ENCODE data around the gene PITX1. TPM values are rescaled to one million over a fixed set of nuclear protein-coding genes. Genes with fewer than 3 reads are reported as not detected.
A peak's percentile ranks its signal among the peaks of the same experiment; 100 is the strongest.

The PITX1 gene
- total and polyA plus RNA-seq, 2 donors (not counting 1 experiment from before 2014, with no cell fraction given), result 1.7 to 3.1 TPM

GRCh38 chr5:135027697-135028615, 6.1 kb downstream of the PITX1 start:
- H3K9me3 ChIP-seq (ENCODE audit: control insufficient read depth, insufficient read depth, low read depth, low read length), result no peaks in the 10 kb centered on the region
- no peak overlapping the region for H3K9ac ChIP-seq (ENCODE audit: insufficient read depth, low read length)
- H3K27ac ChIP-seq (ENCODE audit: insufficient read depth, low read length), result no peak overlapping the region
- H3K27me3 ChIP-seq (ENCODE audit: control insufficient read depth, insufficient read depth, low read length), result peaks cover 39% of the 10 kb centered on the region
- H3K4me2 ChIP-seq (ENCODE audit: extremely low read depth, insufficient read depth, low read length), result no peak overlapping the region
- peak; percentile 74 for TF ChIP-seq EZH2 (IDR thresholded peaks at IDR 0.05; ENCODE audit: low read length, missing control alignments)
- no peak for TF ChIP-seq CTCF (conservative IDR thresholded peaks at IDR 0.05 in 1 of 2, IDR thresholded peaks at IDR 0.05 in 1 of 2; ENCODE audit: low read depth in 1 of 2, low read length in 2 of 2)
- H4K20me1 ChIP-seq (ENCODE audit: control insufficient read depth, extremely low read depth, insufficient read depth, low read length), result no peaks in the 10 kb centered on the region
- no peaks in the 10 kb centered on the region for H3K79me2 ChIP-seq (ENCODE audit: control insufficient read depth, insufficient read depth, low read length)
- H2AFZ ChIP-seq (ENCODE audit: low read length), result no peak overlapping the region
- H3K4me1 ChIP-seq (ENCODE audit: control insufficient read depth, extremely low read depth, insufficient read depth, low read length), result no peaks in the 10 kb centered on the region
- no peak for DNase-seq (ENCODE audit: low read depth in 2 of 2)
- no peak overlapping the region for H3K4me3 ChIP-seq (replicated peaks in 1 of 4; ENCODE audit: control extremely low read depth in 1 of 4, insufficient read depth in 1 of 4, low read depth in 3 of 4, low read length in 4 of 4)
- H3K36me3 ChIP-seq (ENCODE audit: control insufficient read depth, insufficient read depth, low read length), result no peaks in the 10 kb centered on the region

DNA sequence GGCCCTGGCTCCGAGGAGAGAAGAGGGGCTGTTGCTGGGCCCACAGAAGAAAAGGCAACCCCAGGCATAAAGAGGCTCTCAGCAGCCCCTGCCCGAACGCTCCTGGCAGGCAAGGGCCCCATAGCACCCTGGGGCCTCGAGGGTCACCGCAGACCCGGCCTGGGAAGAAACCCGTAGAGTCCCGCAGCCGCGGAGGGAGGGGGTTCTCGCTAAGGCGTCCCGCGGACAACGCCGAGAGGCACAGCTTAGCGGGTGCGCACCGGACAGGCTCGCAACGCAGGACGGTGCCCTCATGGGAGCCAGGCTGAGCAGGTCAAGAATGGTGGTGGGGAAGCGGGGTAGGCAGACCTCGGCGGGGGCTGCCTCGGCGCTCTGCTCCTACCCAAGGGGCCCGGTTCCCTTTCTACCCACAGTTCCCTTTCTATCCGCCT, 6.7 kb downstream of the PITX1 start:
- H3K4me3 ChIP-seq (replicated peaks in 1 of 4; ENCODE audit: control extremely low read depth in 1 of 4, insufficient read depth in 1 of 4, low read depth in 3 of 4, low read length in 4 of 4), result no peak overlapping the region
- H3K27ac ChIP-seq (ENCODE audit: insufficient read depth, low read length), result no peak overlapping the region
- no peak for TF ChIP-seq CTCF (conservative IDR thresholded peaks at IDR 0.05 in 1 of 2, IDR thresholded peaks at IDR 0.05 in 1 of 2; ENCODE audit: low read depth in 1 of 2, low read length in 2 of 2)
- TF ChIP-seq EZH2 (IDR thresholded peaks at IDR 0.05; ENCODE audit: low read length, missing control alignments), result no peak
- no peaks in the 10 kb centered on the region for H3K4me1 ChIP-seq (ENCODE audit: control insufficient read depth, extremely low read depth, insufficient read depth, low read length)
- H3K27me3 ChIP-seq (ENCODE audit: control insufficient read depth, insufficient read depth, low read length), result peaks cover 39% of the 10 kb centered on the region
- H3K9ac ChIP-seq (ENCODE audit: insufficient read depth, low read length), result no peak overlapping the region
- H2AFZ ChIP-seq (ENCODE audit: low read length), result no peak overlapping the region
- no peak overlapping the region for H3K4me2 ChIP-seq (ENCODE audit: extremely low read depth, insufficient read depth, low read length)
- no peaks in the 10 kb centered on the region for H4K20me1 ChIP-seq (ENCODE audit: control insufficient read depth, extremely low read depth, insufficient read depth, low read length)
- no peaks in the 10 kb centered on the region for H3K79me2 ChIP-seq (ENCODE audit: control insufficient read depth, insufficient read depth, low read length)
- H3K9me3 ChIP-seq (ENCODE audit: control insufficient read depth, insufficient read depth, low read depth, low read length), result no peaks in the 10 kb centered on the region
- no peak for DNase-seq (ENCODE audit: low read depth in 2 of 2)
- no peaks in the 10 kb centered on the region for H3K36me3 ChIP-seq (ENCODE audit: control insufficient read depth, insufficient read depth, low read length)

DNA sequence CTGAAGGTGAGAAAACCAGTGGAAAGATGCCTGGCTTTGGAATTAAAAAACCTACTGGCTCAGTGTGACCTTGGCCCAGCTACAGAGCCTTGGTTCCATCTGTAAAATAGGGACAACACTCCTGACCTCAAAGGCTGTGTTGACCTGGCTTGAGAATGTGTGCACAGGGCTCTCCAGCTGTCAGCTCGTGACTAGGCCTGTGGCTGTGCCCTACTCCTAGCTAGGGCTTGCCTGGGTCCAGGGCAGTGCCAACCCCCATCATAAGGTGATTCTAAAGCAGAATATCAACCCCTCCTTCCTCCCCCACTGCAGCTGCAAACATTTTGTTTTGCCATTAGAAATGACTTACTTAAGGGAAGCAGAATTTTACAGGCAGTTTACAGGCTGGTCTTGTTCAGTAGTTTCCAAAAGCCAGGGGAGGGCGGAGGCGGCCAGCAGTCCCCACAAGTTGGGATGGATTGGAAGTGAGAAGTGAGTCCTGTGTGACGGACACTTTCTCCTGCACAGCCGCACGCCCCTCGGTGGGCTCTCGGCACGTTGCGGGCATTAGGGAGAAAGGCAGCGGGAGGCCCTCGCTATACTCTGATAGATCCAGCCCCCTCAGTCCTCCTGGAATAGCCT, 7.3 kb downstream of the PITX1 start:
- Histone ChIP-seq H3K79me2 (ENCODE audit: control insufficient read depth, insufficient read depth, low read length) (no peaks in the 10 kb centered on the region), H3K4me2 (ENCODE audit: extremely low read depth, insufficient read depth, low read length) (no peak overlapping the region), H3K4me1 (ENCODE audit: control insufficient read depth, extremely low read depth, insufficient read depth, low read length) (no peaks in the 10 kb centered on the region), H3K4me3 (replicated peaks in 1 of 4; ENCODE audit: control extremely low read depth in 1 of 4, insufficient read depth in 1 of 4, low read depth in 3 of 4, low read length in 4 of 4) (no peak overlapping the region), H4K20me1 (ENCODE audit: control insufficient read depth, extremely low read depth, insufficient read depth, low read length) (no peaks in the 10 kb centered on the region), H3K9me3 (ENCODE audit: control insufficient read depth, insufficient read depth, low read depth, low read length) (no peaks in the 10 kb centered on the region), H3K27ac (ENCODE audit: insufficient read depth, low read length) (no peak overlapping the region), H2AFZ (ENCODE audit: low read length) (no peak overlapping the region), H3K36me3 (ENCODE audit: control insufficient read depth, insufficient read depth, low read length) (no peaks in the 10 kb centered on the region), H3K9ac (ENCODE audit: insufficient read depth, low read length) (no peak overlapping the region), H3K27me3 (ENCODE audit: control insufficient read depth, insufficient read depth, low read length) (peaks cover 35% of the 10 kb centered on the region)
- no peak for DNase-seq (ENCODE audit: low read depth in 2 of 2)
- TF ChIP-seq EZH2 (IDR thresholded peaks at IDR 0.05; ENCODE audit: low read length, missing control alignments), result no peak
- TF ChIP-seq CTCF (conservative IDR thresholded peaks at IDR 0.05 in 1 of 2, IDR thresholded peaks at IDR 0.05 in 1 of 2; ENCODE audit: low read depth in 1 of 2, low read length in 2 of 2), result no peak

Measured in fibroblast of lung (primary cell).